HepG2 (cell line): Measurements from ENCODE around the gene C4orf17. TPM values are rescaled to one million over a fixed set of nuclear protein-coding genes. Genes with fewer than 3 reads are reported as not detected.

Experiments
- ATAC-seq: fragments of 200-7000 bp; cut with Tn5 transposase; 3 replicates; pipeline ENCODE4 v1.9.1; 2020; ENCODE audit warnings: mild to moderate bottlenecking, moderate library complexity
- BruUV-seq: library from RNA; stranded (reverse); fragments of 400-500 nt; replicated peaks from 2 replicates; lab custom pipeline; 2021; lab: Mats Ljungman, UMichigan
- CTCF ChIA-PET: fragments of 300-600 bp; formaldehyde crosslinking; extraction: SDS; loops from one replicate; lab custom pipeline; 2021; ENCODE audit warnings: low total read pairs, inconsistent platforms, low intra/inter-chr PET ratio; lab: Yijun Ruan, JAX
- POLR2A ChIA-PET: fragments of 350-600 bp; sonication (Branson Sonifier 250); formaldehyde crosslinking; loops from one replicate; lab custom pipeline; 2020; ENCODE audit warnings: antibody characterized with exemption, inconsistent platforms; lab: Yijun Ruan, JAX
- DNase-seq: peaks from one replicate; pipeline ENCODE4 v3.0.0-alpha.2; 2015; ENCODE audit warnings: low spot score
- FAIRE-seq: peaks from 3 replicates; lab custom pipeline; 2011; peaks lifted over from hg19 to GRCh38; lab: Jason Lieb, UNC
- H2AFZ ChIP-seq: one replicate; pipeline ENCODE4 v1.6.1; 2011; ENCODE audit warnings: low read length, inconsistent platforms
- H3K27ac ChIP-seq: fragments of 300-600 bp; 3 replicates; pipeline ENCODE4 v1.8.0; 2011; ENCODE audit warnings: mixed run types, mild to moderate bottlenecking, mixed read lengths, low read length, inconsistent platforms; ENCODE audit not compliant: insufficient read depth; ENCODE audit errors: extremely low read length
- H3K27me3 ChIP-seq, 2 experiments: fragments of 200-600 bp in 1 of 2; 2 replicates in 1 of 2; 3 replicates in 1 of 2; pipeline versions ENCODE4 v1.6.0 to v1.8.0; 2011; ENCODE audit warnings: low read length in 2 of 2, mild to moderate bottlenecking in 2 of 2, moderate library complexity in 2 of 2, inconsistent platforms in 1 of 2; ENCODE audit not compliant: insufficient read depth in 2 of 2, control insufficient read depth in 1 of 2
- H3K36me3 ChIP-seq, 2 experiments: fragments of 200-600 bp in 1 of 2; replicated peaks in 1 of 2; 2 replicates in 1 of 2; 3 replicates in 1 of 2; pipeline versions ENCODE4 v1.5.1 to v1.8.0; 2011; ENCODE audit warnings: low read length in 2 of 2, inconsistent platforms in 1 of 2; ENCODE audit not compliant: insufficient read depth in 2 of 2, control insufficient read depth in 1 of 2
- H3K4me1 ChIP-seq: 2 replicates; pipeline ENCODE4 v1.5.1; 2012; ENCODE audit warnings: low read length, inconsistent platforms; ENCODE audit not compliant: insufficient read depth
- H3K4me2 ChIP-seq: 2 replicates; pipeline ENCODE4 v1.6.0; 2011; ENCODE audit warnings: low read depth, low read length, inconsistent platforms
- H3K4me3 ChIP-seq, 3 experiments: fragments of 200-600 bp in 1 of 3; sonication (generic), shearing (Covaris generic) in 1 of 3; replicated peaks in 1 of 3; 2 replicates each; pipeline ENCODE4 v1.5.1; 2011 to 2016; ENCODE audit warnings: low read length in 3 of 3, inconsistent platforms in 2 of 3, low read depth in 2 of 3, mild to moderate bottlenecking in 2 of 3, control low read depth in 1 of 3, mixed read lengths in 1 of 3; ENCODE audit not compliant: insufficient read depth in 1 of 3
- H3K79me2 ChIP-seq: one replicate; pipeline ENCODE4 v1.6.1; 2011; ENCODE audit warnings: low read length, inconsistent platforms; ENCODE audit not compliant: insufficient read depth
- H3K9ac ChIP-seq: 2 replicates; pipeline ENCODE4 v1.6.0; 2011; ENCODE audit warnings: mild to moderate bottlenecking, low read depth, low read length, inconsistent platforms; ENCODE audit not compliant: insufficient read depth
- H3K9me3 ChIP-seq: 2 replicates; pipeline ENCODE4 v1.5.1; 2012; ENCODE audit warnings: mild to moderate bottlenecking, low read length
- H4K20me1 ChIP-seq: 2 replicates; pipeline ENCODE4 v1.6.0; 2011; ENCODE audit warnings: inconsistent platforms, mild to moderate bottlenecking, low read length, moderate library complexity; ENCODE audit not compliant: insufficient read depth
- ARNTL ChIP-seq: sonication (generic); formaldehyde crosslinking; IDR thresholded peaks from 2 replicates; pipeline ENCODE4 v1.4.0; 2020; ENCODE audit warnings: mild to moderate bottlenecking, missing genetic modification reagents
- FOXK1 ChIP-seq: sonication (generic); formaldehyde crosslinking; IDR thresholded peaks from 2 replicates; pipeline ENCODE4 v1.4.0; 2020; ENCODE audit warnings: low read depth, missing genetic modification reagents, borderline replicate concordance
- HNRNPK ChIP-seq: fragments of 200-400 bp; formaldehyde crosslinking; IDR thresholded peaks from 2 replicates; pipeline ENCODE4 v1.6.1; 2018; ENCODE audit warnings: low read length, low read depth, moderate library complexity, mild to moderate bottlenecking; ENCODE audit not compliant: poor library complexity, severe bottlenecking
- KLF16 ChIP-seq, 2 experiments: sonication (generic) in 1 of 2; formaldehyde crosslinking in 1 of 2; IDR thresholded peaks; 2 replicates each; pipeline versions ENCODE4 v1.6.1 to v1.8.0; 2016 to 2023; ENCODE audit warnings: missing genetic modification reagents in 2 of 2, missing compliant biosample characterization in 1 of 2
- MAFK ChIP-seq, 2 experiments: IDR thresholded peaks in 1 of 2; conservative IDR thresholded peaks in 1 of 2; 2 replicates each; pipeline ENCODE4 v1.6.1; 2011; ENCODE audit warnings: improper control_type of control experiment in 2 of 2, low read length in 2 of 2
- PAX8 ChIP-seq: sonication (generic); formaldehyde crosslinking; IDR thresholded peaks from 2 replicates; pipeline ENCODE4 v1.8.0; 2022; ENCODE audit warnings: mild to moderate bottlenecking, missing genetic modification reagents, borderline replicate concordance
- RAD21 ChIP-seq: fragments of 450-650 bp; formaldehyde crosslinking; IDR thresholded peaks from 2 replicates; pipeline ENCODE4 v1.5.0; 2020; ENCODE audit warnings: mild to moderate bottlenecking
- SKI ChIP-seq: fragments of 450-650 bp; IDR thresholded peaks from one replicate; pipeline ENCODE4 v1.6.1; 2018; ENCODE audit warnings: mild to moderate bottlenecking; ENCODE audit not compliant: partially characterized antibody
- SMC3 ChIP-seq: IDR thresholded peaks from 2 replicates; pipeline ENCODE4 v1.6.1; 2011; ENCODE audit warnings: low read length, improper control_type of control experiment
- STAG1 ChIP-seq: sonication (generic); formaldehyde crosslinking; IDR thresholded peaks from 2 replicates; pipeline ENCODE4 v1.4.0; 2020; ENCODE audit warnings: missing genetic modification reagents
- TSC22D2 ChIP-seq: sonication (generic); formaldehyde crosslinking; IDR thresholded peaks from 2 replicates; pipeline ENCODE4 v1.5.1; 2020; ENCODE audit warnings: missing genetic modification reagents, mild to moderate bottlenecking, borderline replicate concordance
- WIZ ChIP-seq: sonication (generic); formaldehyde crosslinking; IDR thresholded peaks from 2 replicates; pipeline ENCODE4 v1.5.1; 2020; ENCODE audit warnings: mild to moderate bottlenecking, missing genetic modification reagents
- ZKSCAN1 ChIP-seq: fragments of 150-350 bp; IDR thresholded peaks from 2 replicates; pipeline ENCODE4 v1.6.1; 2014; ENCODE audit warnings: low read length
- ZNF33A ChIP-seq: sonication (generic); formaldehyde crosslinking; IDR thresholded peaks from 2 replicates; pipeline ENCODE4 v1.5.1; 2020; ENCODE audit warnings: missing genetic modification reagents, mild to moderate bottlenecking, moderate library complexity, borderline replicate concordance
- ZNF441 ChIP-seq: sonication (generic); formaldehyde crosslinking; IDR thresholded peaks from 2 replicates; pipeline ENCODE4 v1.7.0; 2021; ENCODE audit warnings: missing genetic modification reagents, borderline replicate concordance
- ZNF772 ChIP-seq: sonication (generic); formaldehyde crosslinking; IDR thresholded peaks from 2 replicates; pipeline ENCODE4 v1.5.0; 2020; ENCODE audit warnings: mild to moderate bottlenecking, missing genetic modification reagents
- ZNF878 ChIP-seq: sonication (generic); formaldehyde crosslinking; IDR thresholded peaks from 2 replicates; pipeline ENCODE4 v1.8.1; 2023; ENCODE audit warnings: mild to moderate bottlenecking, missing genetic modification reagents, moderate library complexity
- WGBS: methylation state at CpG from one replicate; pipeline ENCODE4 v1.1.6; 2017; ENCODE audit warnings: low lambda C conversion rate; 5-methylcytosine and 5-hydroxymethylcytosine counted together
- in situ Hi-C: cut with HindIII; loops from 2 replicates; pipeline ENCODE4 v1.10.0; 2017; ENCODE audit warnings: low pct_unique_long_range_greater_than_20kb; ENCODE audit not compliant: extremely low pct_ligation_motif_present
- intact Hi-C: fragments of 100-400 bp; cut with micrococcal nuclease; formaldehyde crosslinking; loops from one replicate; pipeline ENCODE4 v1.10.0; 2022; ENCODE audit not compliant: unreplicated experiment
- polyA plus RNA-seq, 8 experiments: library from polyadenylated mRNA; depleted of rRNA in 3 of 8; stranded (reverse) in 7 of 8; unstranded in 1 of 8; fragments of >200 nt; fragmentation: Illumina TruSeq in 4 of 8; extraction: Trizol in 4 of 8; gene quantifications; 2 replicates each; pipeline versions ENCODE4 v1.2.1 to v1.2.3, GENCODE V29; 2011 to 2016; ENCODE audit warnings: low read depth in 4 of 8, missing spikeins in 1 of 8, mixed read lengths in 1 of 8; ENCODE audit not compliant: insufficient read depth in 1 of 8
- total RNA-seq, 5 experiments: library from RNA; depleted of rRNA; stranded (reverse); fragments of >200 nt; fragmentation: Illumina TruSeq; extraction: Trizol; gene quantifications; 2 replicates each; pipeline ENCODE4 v1.2.3, GENCODE V29; 2016; ENCODE audit warnings: low read depth in 1 of 5
- TF ChIP-seq, protein P1 (sequence below): IDR thresholded peaks from 2 replicates; pipeline ENCODE4 v1.6.1; 2016; ENCODE audit warnings: missing biosample characterization, missing genetic modification reagents, low read depth
- TF ChIP-seq, protein P2 (sequence below): IDR thresholded peaks from 2 replicates; pipeline ENCODE4 v1.6.1; 2016; ENCODE audit warnings: mild to moderate bottlenecking
- TF ChIP-seq, protein P3 (sequence below): sonication (generic); formaldehyde crosslinking; IDR thresholded peaks from 2 replicates; pipeline ENCODE4 v1.5.1; 2020; ENCODE audit warnings: missing genetic modification reagents, mild to moderate bottlenecking, borderline replicate concordance

C4orf17 gene
- total and polyA plus RNA-seq, 2 of the 13 experiments (the other 11 are each of a cell fraction or from before 2014, with no cell fraction given): not detected

- CTCF ChIA-PET: interaction anchor here (0.7 to 1.6 kb wide), 5 partner anchors 58 to 995 kb away, joined by 3 to 12 read pairs (median 4); no protein-coding TSS in a partner anchor
- peak; percentile 96 for ATAC-seq
- no TSS peak for BruUV-seq
- peak; percentile 66 for DNase-seq
- Histone ChIP-seq H3K27me3 (no peaks in the 10 kb centered on the region; a peak in 1 of 5 replicates), H3K36me3 (no peaks in the 10 kb centered on the region), H3K4me3 (no peak overlapping the region), H2AFZ (no peak overlapping the region), H3K27ac (no peak overlapping the region), H4K20me1 (no peaks in the 10 kb centered on the region), H3K9me3 (no peaks in the 10 kb centered on the region), H3K79me2 (no peaks in the 10 kb centered on the region), H3K4me2 (no peak overlapping the region), H3K4me1 (peaks cover 9% of the 10 kb centered on the region), H3K9ac (no peak overlapping the region)
- peak; percentile 94 for FAIRE-seq
- in situ Hi-C loops: loop anchor here (25.0 kb wide), 1 partner anchor 1001 kb away; no protein-coding TSS in a partner anchor
- POLR2A ChIA-PET: no interaction called here
- intact Hi-C loops: loop anchor here (1.0 to 10.0 kb wide), 7 partner anchors 58 to 996 kb away; partner anchors contain the start of genes ADH5 and METAP1
- WGBS: 6% methylated on average over 4 of the region's 4 CpGs
- TF ChIP-seq SKI (no peak), ARNTL (CRISPR knock-in tag) (no peak), KLF16 (CRISPR knock-in tag; IDR thresholded peaks at IDR 0.05) (0 out of 4 replicates have a peak, but pooled peaks of 1 of the 2 experiments have one; percentile 39), ZNF33A (CRISPR knock-in tag) (no peak), ZNF772 (CRISPR knock-in tag) (no peak), FOXK1 (CRISPR knock-in tag) (0 out of 2 replicates have a peak, but pooled peaks have one; percentile 27), WIZ (CRISPR knock-in tag) (no peak), PAX8 (CRISPR knock-in tag) (no peak), ZNF441 (CRISPR knock-in tag) (no peak), SMC3 (peak; percentile 83), STAG1 (peak; percentile 98), HNRNPK (no peak), ZNF878 (CRISPR knock-in tag) (no peak), TSC22D2 (CRISPR knock-in tag) (0 out of 2 replicates have a peak, but pooled peaks have one; percentile 51), RAD21 (peak; percentile 86), MAFK (conservative IDR thresholded peaks at IDR 0.05 in 1 of 2, IDR thresholded peaks at IDR 0.05 in 1 of 2; ENCODE audit: low read length in 2 of 2) (0 out of 4 replicates have a peak, but pooled peaks of 1 of the 2 experiments have one; percentile 1), ZKSCAN1 (no peak)
- TF ChIP-seq, protein P1, sequence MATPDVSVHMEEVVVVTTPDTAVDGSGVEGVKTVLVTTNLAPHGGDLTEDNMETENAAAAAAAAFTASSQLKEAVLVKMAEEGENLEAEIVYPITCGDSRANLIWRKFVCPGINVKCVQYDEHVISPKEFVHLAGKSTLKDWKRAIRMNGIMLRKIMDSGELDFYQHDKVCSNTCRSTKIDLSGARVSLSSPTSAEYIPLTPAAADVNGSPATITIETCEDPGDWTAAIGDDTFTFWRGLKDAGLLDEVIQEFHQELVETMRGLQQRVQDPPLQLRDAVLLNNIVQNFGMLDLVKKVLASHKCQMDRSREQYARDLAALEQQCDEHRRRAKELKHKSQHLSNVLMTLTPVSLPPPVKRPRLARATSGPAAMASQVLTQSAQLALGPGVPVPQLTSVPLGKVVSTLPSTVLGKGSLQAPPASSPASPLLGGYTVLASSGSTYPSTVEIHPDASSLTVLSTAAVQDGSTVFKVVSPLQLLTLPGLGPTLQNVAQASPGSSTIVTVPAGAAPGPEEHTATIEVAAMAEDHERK (CRISPR knock-in tag): no peak
- TF ChIP-seq, protein P2, sequence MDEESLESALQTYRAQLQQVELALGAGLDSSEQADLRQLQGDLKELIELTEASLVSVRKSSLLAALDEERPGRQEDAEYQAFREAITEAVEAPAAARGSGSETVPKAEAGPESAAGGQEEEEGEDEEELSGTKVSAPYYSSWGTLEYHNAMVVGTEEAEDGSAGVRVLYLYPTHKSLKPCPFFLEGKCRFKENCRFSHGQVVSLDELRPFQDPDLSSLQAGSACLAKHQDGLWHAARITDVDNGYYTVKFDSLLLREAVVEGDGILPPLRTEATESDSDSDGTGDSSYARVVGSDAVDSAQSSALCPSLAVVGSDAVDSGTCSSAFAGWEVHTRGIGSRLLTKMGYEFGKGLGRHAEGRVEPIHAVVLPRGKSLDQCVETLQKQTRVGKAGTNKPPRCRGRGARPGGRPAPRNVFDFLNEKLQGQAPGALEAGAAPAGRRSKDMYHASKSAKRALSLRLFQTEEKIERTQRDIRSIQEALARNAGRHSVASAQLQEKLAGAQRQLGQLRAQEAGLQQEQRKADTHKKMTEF (CRISPR knock-in tag): 0 out of 2 replicates have a peak, but pooled peaks have one; percentile 22
- TF ChIP-seq, protein P3, sequence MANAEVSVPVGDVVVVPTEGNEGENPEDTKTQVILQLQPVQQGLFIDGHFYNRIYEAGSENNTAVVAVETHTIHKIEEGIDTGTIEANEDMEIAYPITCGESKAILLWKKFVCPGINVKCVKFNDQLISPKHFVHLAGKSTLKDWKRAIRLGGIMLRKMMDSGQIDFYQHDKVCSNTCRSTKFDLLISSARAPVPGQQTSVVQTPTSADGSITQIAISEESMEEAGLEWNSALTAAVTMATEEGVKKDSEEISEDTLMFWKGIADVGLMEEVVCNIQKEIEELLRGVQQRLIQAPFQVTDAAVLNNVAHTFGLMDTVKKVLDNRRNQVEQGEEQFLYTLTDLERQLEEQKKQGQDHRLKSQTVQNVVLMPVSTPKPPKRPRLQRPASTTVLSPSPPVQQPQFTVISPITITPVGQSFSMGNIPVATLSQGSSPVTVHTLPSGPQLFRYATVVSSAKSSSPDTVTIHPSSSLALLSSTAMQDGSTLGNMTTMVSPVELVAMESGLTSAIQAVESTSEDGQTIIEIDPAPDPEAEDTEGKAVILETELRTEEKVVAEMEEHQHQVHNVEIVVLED (CRISPR knock-in tag): no peak
Measured at GRCh38 chr4:99462875-99463464, 47.9 kb upstream of the C4orf17 start.
